ENCODE data around the gene TMEM62.
"Not testable (repeated sequence)": the region's sequence is repeated elsewhere in the genome, so short reads cannot be mapped to it uniquely, and the experiment has no call there.

Gene TMEM62

GRCh38 chr15:43125100-43125661, 8.2 kb upstream of the TMEM62 start:
- no peak for DNase-seq

GRCh38 chr15:43126356-43126755, 7.0 kb upstream of the TMEM62 start:
- peak; percentile 46 to 52 for DNase-seq

DNA sequence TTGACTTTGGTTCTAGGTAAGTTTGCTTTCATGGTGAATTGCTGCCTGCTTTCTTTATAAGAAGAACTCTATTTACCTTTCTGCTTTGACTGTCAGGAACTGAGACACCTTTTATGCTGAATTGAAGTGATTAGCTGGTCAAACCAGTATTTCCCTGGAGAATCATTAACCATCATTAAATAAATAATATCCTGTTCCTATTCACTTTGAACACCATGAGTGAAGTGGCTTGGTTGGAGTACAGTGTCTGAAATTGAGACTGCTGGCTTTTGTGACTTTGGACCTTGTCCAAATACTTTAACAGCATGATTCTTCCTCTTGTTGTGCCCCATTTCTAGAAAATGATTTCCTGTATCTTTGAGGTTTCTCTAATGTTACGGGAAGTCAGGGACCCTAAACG, 5.6 kb upstream of the TMEM62 start:
- DNase-seq: no peak

DNA sequence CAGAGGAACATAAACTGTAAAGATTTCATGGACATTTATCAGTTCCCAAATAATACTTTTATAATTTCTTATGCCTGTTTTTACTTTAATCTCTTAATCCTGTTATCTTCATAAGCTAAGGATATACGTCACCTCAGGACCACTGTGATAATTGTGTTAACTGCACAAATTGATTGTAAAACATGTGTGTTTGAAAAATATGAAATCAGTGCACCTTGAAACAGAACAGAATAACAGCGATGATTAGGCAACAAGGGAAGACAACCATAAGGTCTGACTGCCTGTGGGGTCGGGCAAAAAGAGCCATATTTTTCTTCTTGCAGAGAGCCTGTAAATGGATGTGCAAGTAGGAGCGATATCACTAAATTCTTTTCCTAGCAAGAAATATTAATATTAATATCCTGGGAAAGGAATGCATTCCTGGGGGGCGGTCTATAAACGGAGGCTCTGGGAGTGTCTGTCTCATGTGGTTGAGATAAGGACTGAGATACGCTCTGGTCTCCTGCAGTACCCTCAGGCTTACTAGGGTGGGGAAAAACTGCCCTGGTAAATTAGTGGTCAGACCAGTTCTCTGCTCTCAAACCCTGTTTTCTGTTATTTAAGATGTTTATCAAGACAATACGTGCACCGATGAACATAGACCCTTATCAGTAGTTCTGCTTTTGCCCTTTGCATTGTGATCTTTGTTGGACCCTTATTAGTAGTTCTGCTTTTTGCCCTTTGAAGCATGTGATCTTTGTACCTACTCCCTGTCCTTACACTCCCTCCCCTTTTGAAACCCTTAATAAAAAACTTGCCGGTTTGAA, 5.0 kb upstream of the TMEM62 start:
- not testable (repeated sequence) for DNase-seq

- peak; percentile 37 to 49 for DNase-seq
These were observed 4.4 kb upstream of the TMEM62 start for GRCh38 chr15:43128980-43129335.

- no peak for DNase-seq
These were observed 456 bp upstream of the TMEM62 start for GRCh38 chr15:43132830-43133429.

DNA sequence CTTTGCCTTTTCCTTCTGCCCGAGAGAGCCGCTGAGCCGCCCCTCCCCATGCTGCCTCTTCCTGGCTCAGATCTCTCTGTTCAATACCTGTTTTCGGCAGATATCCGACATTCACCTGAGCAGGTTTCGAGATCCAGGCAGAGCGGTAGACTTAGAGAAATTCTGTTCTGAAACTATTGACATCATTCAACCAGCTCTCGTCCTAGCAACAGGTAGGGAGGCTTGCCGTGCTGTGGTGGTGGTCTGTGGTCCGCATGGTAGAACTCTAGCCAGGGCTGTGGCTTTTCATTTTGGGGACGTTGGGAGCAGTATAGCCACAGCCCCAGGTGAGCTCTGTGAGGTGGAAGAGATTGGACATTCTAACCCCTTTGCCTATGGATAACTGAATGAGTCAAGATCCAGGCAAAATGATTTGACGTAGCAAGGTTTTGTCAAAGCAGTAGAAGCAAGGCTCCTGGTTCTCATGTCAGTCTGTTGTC, 810 bp downstream of the TMEM62 start:
- no peak for DNase-seq

DNA sequence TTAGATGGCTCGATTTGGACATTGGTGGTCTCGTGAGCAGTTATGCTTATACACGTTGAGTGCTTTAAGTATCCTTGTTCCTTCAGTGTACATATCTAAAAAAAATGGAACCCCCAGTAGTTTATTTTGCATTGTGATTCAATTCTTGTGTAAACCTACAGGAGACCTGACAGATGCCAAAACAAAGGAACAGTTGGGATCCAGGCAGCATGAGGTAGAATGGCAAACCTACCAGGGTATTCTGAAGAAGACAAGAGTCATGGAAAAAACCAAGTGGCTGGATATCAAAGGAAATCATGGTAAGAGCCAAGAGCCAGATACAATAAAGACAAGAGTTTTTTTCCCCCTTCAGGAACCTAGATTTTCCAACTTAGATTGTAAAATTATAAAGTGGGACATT, 2.0 kb downstream of the TMEM62 start:
- no peak for DNase-seq

DNA sequence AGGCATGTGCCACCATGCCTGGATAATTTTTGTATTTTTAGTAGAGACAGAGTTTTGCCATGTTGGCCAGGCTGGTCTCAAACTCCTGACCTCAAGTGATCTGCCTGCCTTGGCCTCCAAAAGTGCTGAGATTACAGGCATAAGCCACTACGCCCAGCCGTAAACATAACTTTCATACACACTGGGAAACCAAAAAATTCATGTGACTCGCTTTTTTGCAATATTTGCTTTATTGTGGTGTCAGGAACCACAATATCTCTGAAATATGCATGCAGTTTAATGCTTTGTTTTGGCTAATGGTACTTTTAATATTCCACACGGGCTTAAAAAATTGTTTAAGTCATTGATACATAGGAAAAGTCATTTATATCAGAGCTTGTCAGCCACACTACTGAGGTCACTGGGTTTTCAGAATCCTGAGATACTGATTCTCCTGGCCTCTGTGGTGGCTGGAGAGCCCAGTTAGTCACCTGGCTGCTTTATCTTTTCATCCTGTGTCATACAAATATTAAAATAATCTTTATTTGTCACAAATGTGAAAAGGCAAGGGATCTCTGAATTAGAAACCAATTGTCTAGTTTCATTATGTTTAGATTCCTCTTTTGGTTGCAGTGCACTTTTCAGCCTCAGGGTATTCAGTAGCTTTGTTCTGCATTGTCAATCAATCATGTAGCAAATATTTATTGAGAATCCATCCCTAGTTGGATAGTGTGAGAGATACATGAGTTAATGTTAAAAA, 10.0 kb downstream of the TMEM62 start:
- no peak for DNase-seq

DNA sequence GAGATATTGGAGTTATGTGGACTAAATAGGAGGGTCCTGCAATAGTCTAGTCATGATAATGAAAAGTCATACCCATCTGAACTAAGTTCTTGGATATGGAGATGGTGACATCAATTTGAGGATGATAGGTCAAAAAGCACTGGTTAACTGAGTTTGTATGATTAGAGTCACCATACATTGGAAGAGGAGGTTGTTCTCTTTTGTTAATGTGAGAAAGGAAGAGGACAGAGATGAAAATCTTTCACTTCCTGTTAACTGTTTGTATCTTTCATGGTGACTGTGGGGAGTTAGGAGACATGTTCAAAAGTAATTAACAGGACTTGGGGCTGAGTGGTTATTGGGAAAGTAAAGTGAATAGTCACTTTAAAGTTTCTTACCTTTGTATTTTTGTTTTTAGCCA, 11.1 kb downstream of the TMEM62 start:
- no peak for DNase-seq

- DNase-seq: no peak
These were observed 12.8 kb downstream of the TMEM62 start for GRCh38 chr15:43146184-43146583.

DNA sequence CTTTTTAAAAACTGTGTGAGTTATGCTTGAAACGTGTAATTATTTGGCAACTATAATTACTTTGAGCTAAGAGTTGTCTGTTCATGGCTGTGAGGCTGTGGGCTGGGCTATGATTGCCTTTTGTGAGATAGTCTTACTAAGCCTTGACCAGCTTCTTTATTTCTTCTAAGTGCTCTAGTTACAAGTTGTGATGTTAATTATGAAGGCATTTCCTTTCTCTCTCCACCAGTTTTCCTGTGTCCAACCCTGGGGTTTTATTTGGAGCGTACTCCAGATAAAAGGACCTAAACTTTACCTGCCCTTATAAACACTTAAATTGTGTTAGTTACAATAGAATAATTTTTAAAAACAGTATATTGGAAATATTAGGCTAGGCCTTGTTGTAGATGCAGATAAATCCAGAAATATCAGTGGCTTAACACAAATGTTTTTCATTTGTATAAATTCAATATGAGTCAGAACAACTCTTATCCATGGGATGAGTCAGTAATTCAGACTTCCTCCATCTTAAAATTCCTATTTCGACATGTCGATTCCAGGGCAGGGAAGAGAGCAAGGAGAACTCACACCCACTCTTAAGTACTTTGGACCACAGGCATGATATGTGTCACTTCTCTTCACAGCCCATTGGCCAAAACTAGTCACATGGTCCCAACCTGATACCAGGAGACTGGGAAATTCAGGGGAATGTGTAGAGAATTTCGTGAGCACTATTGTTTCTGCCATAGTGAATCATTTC, 17.0 kb downstream of the TMEM62 start:
- peak; percentile 39 to 59 for DNase-seq

- no peak for DNase-seq
These were observed 18.3 kb downstream of the TMEM62 start for GRCh38 chr15:43151688-43152087.

DNA sequence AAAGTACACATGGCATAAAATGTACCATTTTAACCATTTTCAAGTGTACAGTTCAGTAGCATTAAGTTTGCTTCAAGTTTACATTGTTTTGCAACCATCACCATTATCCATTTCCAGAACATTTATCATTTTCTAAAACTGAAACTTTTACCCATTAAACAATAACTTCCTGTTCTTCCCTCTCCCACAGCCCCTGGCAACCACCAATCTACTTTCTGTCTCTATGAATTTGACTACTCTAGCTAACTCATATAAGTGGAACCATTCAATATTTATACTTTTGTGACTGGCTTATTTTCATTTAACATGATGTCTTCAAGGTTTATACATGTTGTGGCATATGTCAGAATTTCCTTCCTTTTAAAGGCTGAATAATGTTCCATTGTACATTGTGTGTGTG, 19.9 kb downstream of the TMEM62 start:
- DNase-seq: no peak

DNA sequence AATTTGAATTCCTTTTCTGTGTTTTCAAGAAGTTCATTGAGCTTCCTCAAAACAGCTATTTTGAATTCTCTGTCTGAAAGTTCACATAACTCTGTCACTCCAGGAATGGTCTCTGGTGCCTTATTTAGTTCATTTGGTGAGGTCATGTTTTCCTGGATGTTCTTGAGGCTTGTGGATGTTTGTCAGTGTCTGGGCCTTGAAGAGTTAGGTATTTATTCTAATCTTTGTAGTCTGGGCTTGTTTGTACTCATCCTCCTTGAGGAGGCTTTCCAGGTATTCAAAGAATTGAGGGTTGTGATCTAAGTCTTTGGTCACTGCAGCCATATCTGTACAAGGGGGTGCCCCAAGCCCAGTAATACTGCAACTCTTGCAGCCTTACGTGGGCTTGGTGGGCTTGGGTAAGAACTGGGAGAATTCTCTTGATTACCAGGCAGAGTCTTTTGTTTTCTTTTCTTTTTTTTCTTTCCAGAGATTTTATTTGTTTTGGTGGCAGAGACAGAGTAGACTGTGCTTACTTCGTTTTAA, 32.5 kb downstream of the TMEM62 start:
- no peak for DNase-seq

DNA sequence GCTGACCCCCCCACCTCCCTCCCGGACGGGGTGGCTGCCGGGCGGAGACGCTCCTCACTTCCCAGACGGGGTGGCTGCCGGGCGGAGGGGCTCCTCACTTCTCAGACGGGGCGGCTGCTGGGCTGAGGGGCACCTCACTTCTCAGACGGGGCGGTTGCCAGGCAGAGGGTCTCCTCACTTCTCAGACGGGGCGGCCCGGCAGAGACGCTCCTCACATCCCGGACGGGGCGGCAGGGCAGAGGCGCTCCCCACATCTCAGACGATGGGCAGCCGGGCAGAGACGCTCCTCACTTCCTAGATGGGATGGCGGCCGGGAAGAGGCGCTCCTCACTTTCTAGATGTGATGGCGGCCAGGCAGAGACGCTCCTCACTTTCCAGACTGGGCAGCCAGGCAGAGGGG, 33.9 kb downstream of the TMEM62 start:
- DNase-seq: not testable (repeated sequence)

GRCh38 chr15:43168192-43169107, 35.1 kb downstream of the TMEM62 start:
- no peak for DNase-seq

GRCh38 chr15:43169888-43170287, 36.5 kb downstream of the TMEM62 start:
- no peak for DNase-seq

DNA sequence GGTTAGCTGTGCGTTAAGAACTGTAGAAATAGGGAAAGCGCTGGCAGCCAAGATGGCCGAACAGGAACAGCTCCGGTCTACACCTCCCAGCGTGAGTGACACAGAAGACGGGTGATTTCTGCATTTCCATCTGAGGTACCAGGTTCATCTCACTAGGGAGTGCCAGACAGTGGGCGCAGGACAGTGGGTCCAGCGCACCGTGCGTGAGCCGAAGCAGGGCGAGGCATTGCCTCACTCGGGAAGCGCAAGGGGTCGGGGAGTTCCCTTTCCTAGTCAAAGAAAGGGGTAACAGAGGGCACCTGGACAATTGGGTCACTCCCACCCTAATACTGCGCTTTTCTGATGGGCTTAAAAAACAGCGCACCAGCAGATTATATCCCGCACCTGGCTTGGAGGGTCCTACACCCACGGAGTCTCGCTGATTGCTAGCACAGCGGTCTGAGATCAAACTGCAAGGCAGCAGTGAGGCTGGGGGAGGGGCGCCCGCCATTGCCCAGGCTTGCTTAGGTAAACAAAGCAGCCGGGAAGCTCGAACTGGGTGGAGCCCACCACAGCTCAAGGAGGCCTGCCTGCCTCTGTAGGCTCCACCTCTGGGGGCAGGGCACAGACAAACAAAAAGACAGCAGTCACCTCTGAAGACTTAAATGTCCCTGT, 42.4 kb downstream of the TMEM62 start:
- DNase-seq: not testable (repeated sequence)

GRCh38 chr15:43177147-43177546, 43.8 kb downstream of the TMEM62 start:
- DNase-seq: not testable (repeated sequence)

- DNase-seq: no peak
These were observed 49.9 kb downstream of the TMEM62 start for GRCh38 chr15:43183270-43183669.
